Activated CD4-positive, alpha-beta T cell treated with anti-CD3 and anti-CD28 coated beads, Interleukin-2, amount 10 ng/mL, durations not matched to agents 24 days and 14 days (primary cell): ENCODE measurements around the gene C15orf40. TPM values are rescaled to one million over a fixed set of nuclear protein-coding genes. Genes with fewer than 3 reads are reported as not detected.
A peak's percentile ranks its signal among the peaks of the same experiment; 100 is the strongest.

Source experiments
- DNase-seq: peaks from one replicate; pipeline ENCODE4 v3.0.0; 2022
- H3K27ac Mint-ChIP-seq: one replicate; pipeline ENCODE4 v1.8.0; 2022; ENCODE audit warnings: mild to moderate bottlenecking, mixed read lengths
- H3K27me3 Mint-ChIP-seq: one replicate; pipeline ENCODE4 v1.8.0; 2022; ENCODE audit warnings: mixed read lengths
- H3K36me3 Mint-ChIP-seq: one replicate; pipeline ENCODE4 v1.8.0; 2022; ENCODE audit warnings: low read depth, mild to moderate bottlenecking, mixed read lengths
- H3K4me1 Mint-ChIP-seq: one replicate; pipeline ENCODE4 v1.8.0; 2021; ENCODE audit warnings: mixed read lengths
- H3K4me3 Mint-ChIP-seq: one replicate; pipeline ENCODE4 v1.8.0; 2022; ENCODE audit warnings: mild to moderate bottlenecking, moderate library complexity, mixed read lengths
- H3K9me3 Mint-ChIP-seq: one replicate; pipeline ENCODE4 v1.8.0; 2021; ENCODE audit warnings: mixed read lengths
- intact Hi-C: fragments of 100-400 bp; cut with micrococcal nuclease; formaldehyde crosslinking; loops from one replicate; pipeline ENCODE4 v1.15.1; 2023
- total RNA-seq: library from RNA; stranded (reverse); gene quantifications from 2 replicates; pipeline ENCODE4 v1.2.3, GENCODE V29; 2022

The C15orf40 gene
- total RNA-seq, 1 donor from 2014 or later = 23.6 TPM

- peaks cover 3% of the 10 kb centered on the region for H3K36me3 Mint-ChIP-seq
- H3K27ac Mint-ChIP-seq = no peak overlapping the region
- intact Hi-C loops = no loop called here
- H3K9me3 Mint-ChIP-seq = no peaks in the 10 kb centered on the region
- no peak overlapping the region for H3K4me3 Mint-ChIP-seq
- peaks cover 7% of the 10 kb centered on the region for H3K27me3 Mint-ChIP-seq
- peaks cover 6% of the 10 kb centered on the region for H3K4me1 Mint-ChIP-seq
- DNase-seq = no peak
Measured at GRCh38 chr15:82979726-82980125, 31.7 kb downstream of the C15orf40 start.

GRCh38 chr15:82978438-82978837, 33.0 kb downstream of the C15orf40 start:
- Mint-ChIP-seq H3K27ac (no peak overlapping the region), H3K27me3 (peaks cover 7% of the 10 kb centered on the region), H3K9me3 (no peaks in the 10 kb centered on the region), H3K36me3 (peaks cover 3% of the 10 kb centered on the region), H3K4me1 (peaks cover 4% of the 10 kb centered on the region), H3K4me3 (no peak overlapping the region)
- DNase-seq = no peak
- intact Hi-C loops = no loop called here

- Mint-ChIP-seq H3K27ac (no peak overlapping the region), H3K4me1 (peaks cover 3% of the 10 kb centered on the region), H3K9me3 (no peaks in the 10 kb centered on the region), H3K4me3 (no peak overlapping the region), H3K27me3 (peaks cover 7% of the 10 kb centered on the region), H3K36me3 (peaks cover 3% of the 10 kb centered on the region)
- no peak for DNase-seq
- intact Hi-C loops = no loop called here
Measured at GRCh38 chr15:82977076-82977475, 34.4 kb downstream of the C15orf40 start.

GRCh38 chr15:82972990-82973389, 38.4 kb downstream of the C15orf40 start:
- peaks cover 22% of the 10 kb centered on the region for H3K27me3 Mint-ChIP-seq
- H3K27ac Mint-ChIP-seq = no peak overlapping the region
- DNase-seq = no peak
- H3K4me1 Mint-ChIP-seq = no peaks in the 10 kb centered on the region
- H3K9me3 Mint-ChIP-seq = no peaks in the 10 kb centered on the region
- no peak overlapping the region for H3K4me3 Mint-ChIP-seq
- H3K36me3 Mint-ChIP-seq = peaks cover 3% of the 10 kb centered on the region
- intact Hi-C loops = no loop called here

- H3K36me3 Mint-ChIP-seq = no peaks in the 10 kb centered on the region
- no peak for DNase-seq
- intact Hi-C loops = no loop called here
- H3K27ac Mint-ChIP-seq = no peak overlapping the region
- no peaks in the 10 kb centered on the region for H3K9me3 Mint-ChIP-seq
- H3K27me3 Mint-ChIP-seq = peaks cover 22% of the 10 kb centered on the region
- peaks cover 8% of the 10 kb centered on the region for H3K4me1 Mint-ChIP-seq
- H3K4me3 Mint-ChIP-seq = no peak overlapping the region
Measured at GRCh38 chr15:82971218-82971984, 40.0 kb downstream of the C15orf40 start.

GRCh38 chr15:82970696-82971095, 40.7 kb downstream of the C15orf40 start:
- Mint-ChIP-seq H3K4me3 (no peak overlapping the region), H3K4me1 (peaks cover 14% of the 10 kb centered on the region), H3K27ac (no peak overlapping the region), H3K9me3 (no peaks in the 10 kb centered on the region), H3K27me3 (peaks cover 22% of the 10 kb centered on the region), H3K36me3 (no peaks in the 10 kb centered on the region)
- intact Hi-C loops = no loop called here
- DNase-seq = no peak

GRCh38 chr15:82970078-82970686, 41.3 kb downstream of the C15orf40 start:
- Mint-ChIP-seq H3K4me3 (no peak overlapping the region), H3K27ac (no peak overlapping the region), H3K9me3 (no peaks in the 10 kb centered on the region), H3K27me3 (peaks cover 18% of the 10 kb centered on the region), H3K4me1 (peaks cover 14% of the 10 kb centered on the region), H3K36me3 (no peaks in the 10 kb centered on the region)
- DNase-seq = no peak
- intact Hi-C loops = no loop called here

GRCh38 chr15:82969353-82969752, 42.1 kb downstream of the C15orf40 start:
- DNase-seq = no peak
- intact Hi-C loops = no loop called here
- Mint-ChIP-seq H3K4me1 (peaks cover 14% of the 10 kb centered on the region), H3K27ac (no peak overlapping the region), H3K27me3 (peaks cover 16% of the 10 kb centered on the region), H3K36me3 (no peaks in the 10 kb centered on the region), H3K4me3 (no peak overlapping the region), H3K9me3 (no peaks in the 10 kb centered on the region)

- Mint-ChIP-seq H3K27me3 (peaks cover 26% of the 10 kb centered on the region), H3K4me1 (peaks cover 14% of the 10 kb centered on the region), H3K4me3 (no peak overlapping the region), H3K27ac (no peak overlapping the region), H3K9me3 (no peaks in the 10 kb centered on the region), H3K36me3 (no peaks in the 10 kb centered on the region)
- no peak for DNase-seq
- intact Hi-C loops = no loop called here
Measured at GRCh38 chr15:82968066-82968465, 43.4 kb downstream of the C15orf40 start.

GRCh38 chr15:82966671-82967071, 44.8 kb downstream of the C15orf40 start:
- no peaks in the 10 kb centered on the region for H3K36me3 Mint-ChIP-seq

GRCh38 chr15:82964890-82965289, 46.5 kb downstream of the C15orf40 start:
- no peaks in the 10 kb centered on the region for H3K9me3 Mint-ChIP-seq
- no peaks in the 10 kb centered on the region for H3K36me3 Mint-ChIP-seq
- H3K4me1 Mint-ChIP-seq = peaks cover 14% of the 10 kb centered on the region
- no peak overlapping the region for H3K4me3 Mint-ChIP-seq
- H3K27ac Mint-ChIP-seq = no peak overlapping the region
- no peak for DNase-seq
- peaks cover 34% of the 10 kb centered on the region for H3K27me3 Mint-ChIP-seq
- intact Hi-C loops = no loop called here

More at GRCh38 chr15:82966671-82967071, 44.8 kb downstream of the C15orf40 start:
- H3K9me3 Mint-ChIP-seq = no peaks in the 10 kb centered on the region
- peak; percentile 72 for DNase-seq
- H3K27ac Mint-ChIP-seq = no peak overlapping the region
- H3K4me1 Mint-ChIP-seq = peaks cover 14% of the 10 kb centered on the region
- intact Hi-C loops = loop anchor here (1.0 kb wide), 1 partner anchor 16 kb away; no protein-coding TSS in a partner anchor
- H3K4me3 Mint-ChIP-seq = no peak overlapping the region
- H3K27me3 Mint-ChIP-seq = peaks cover 29% of the 10 kb centered on the region

GRCh38 chr15:82963471-82964341, 47.7 kb downstream of the C15orf40 start:
- no peak overlapping the region for H3K27ac Mint-ChIP-seq
- no peak for DNase-seq
- intact Hi-C loops = no loop called here
- H3K36me3 Mint-ChIP-seq = no peaks in the 10 kb centered on the region
- no peaks in the 10 kb centered on the region for H3K9me3 Mint-ChIP-seq
- H3K4me1 Mint-ChIP-seq = peaks cover 14% of the 10 kb centered on the region
- H3K4me3 Mint-ChIP-seq = no peak overlapping the region
- H3K27me3 Mint-ChIP-seq = peaks cover 29% of the 10 kb centered on the region

- Mint-ChIP-seq H3K27me3 (peaks cover 32% of the 10 kb centered on the region), H3K27ac (no peak overlapping the region), H3K9me3 (no peaks in the 10 kb centered on the region), H3K36me3 (no peaks in the 10 kb centered on the region), H3K4me1 (no peaks in the 10 kb centered on the region), H3K4me3 (no peak overlapping the region)
- intact Hi-C loops = no loop called here
- no peak for DNase-seq
Measured at GRCh38 chr15:82960766-82961165, 50.7 kb downstream of the C15orf40 start.

GRCh38 chr15:82959423-82959822, 52.0 kb downstream of the C15orf40 start:
- DNase-seq = no peak
- intact Hi-C loops = no loop called here
- Mint-ChIP-seq H3K27me3 (peaks cover 31% of the 10 kb centered on the region), H3K36me3 (no peaks in the 10 kb centered on the region), H3K4me1 (no peaks in the 10 kb centered on the region), H3K4me3 (no peak overlapping the region), H3K27ac (no peak overlapping the region), H3K9me3 (no peaks in the 10 kb centered on the region)
